Naive thymus-derived CD4-positive, alpha-beta T cell (primary cell): Measurements from ENCODE around the gene ZNF316. TPM values are rescaled to one million over a fixed set of nuclear protein-coding genes. Genes with fewer than 3 reads are reported as not detected.

Experiments
- ATAC-seq: fragments of 150-1000 bp; cut with Tn5 transposase; 2 replicates; pipeline ENCODE4 v1.10.0; 2021; ENCODE audit warnings: mild to moderate bottlenecking, moderate library complexity
- CTCF ChIA-PET: fragments of 350-600 bp; sonication (Branson Sonifier 250); formaldehyde crosslinking; loops from one replicate; lab custom pipeline; 2021; ENCODE audit warnings: antibody characterized with exemption; lab: Charles Lee
- POLR2A ChIA-PET: fragments of 350-600 bp; sonication (Branson Sonifier 250); formaldehyde crosslinking; loops from one replicate; lab custom pipeline; 2021; ENCODE audit warnings: antibody characterized with exemption, inconsistent platforms; lab: Charles Lee
- DNase-seq, 9 donors: peaks; one replicate each; pipeline versions ENCODE4 v3.0.0 to v3.0.0-alpha.2; 2020 to 2022; ENCODE audit warnings: mixed read lengths in 1 of 9
- H3K27ac ChIP-seq: one replicate; pipeline ENCODE4 v1.7.0; 2013; ENCODE audit warnings: mild to moderate bottlenecking, low read depth, low read length, moderate library complexity
- H3K27me3 ChIP-seq, 2 donors: one replicate each; pipeline ENCODE4 v1.7.0; 2013; ENCODE audit warnings: low read length in 2 of 2, mild to moderate bottlenecking in 2 of 2, moderate library complexity in 2 of 2; ENCODE audit not compliant: control insufficient read depth in 2 of 2, insufficient read depth in 2 of 2
- H3K36me3 ChIP-seq, 3 experiments: 1 replicate in 2 of 3; 2 replicates in 1 of 3; pipeline ENCODE4 v1.7.0; 2013; ENCODE audit warnings: low read length in 3 of 3, mild to moderate bottlenecking in 3 of 3, moderate library complexity in 1 of 3; ENCODE audit not compliant: insufficient read depth in 3 of 3, control insufficient read depth in 2 of 3
- H3K4me1 ChIP-seq, 2 donors: one replicate each; pipeline ENCODE4 v1.7.0; 2013; ENCODE audit warnings: low read length in 2 of 2, mild to moderate bottlenecking in 2 of 2, moderate library complexity in 1 of 2; ENCODE audit not compliant: control insufficient read depth in 2 of 2, insufficient read depth in 2 of 2
- H3K4me3 ChIP-seq: 2 replicates; pipeline ENCODE4 v1.7.0; 2013; ENCODE audit warnings: mild to moderate bottlenecking, low read length
- H3K9me3 ChIP-seq, 3 experiments: 1 replicate in 2 of 3; 2 replicates in 1 of 3; pipeline ENCODE4 v1.7.0; 2013; ENCODE audit warnings: low read length in 3 of 3; ENCODE audit not compliant: control insufficient read depth in 2 of 3
- H3K27ac Mint-ChIP-seq, 9 donors: one replicate each; pipeline ENCODE4 v1.8.0; 2020 to 2022; ENCODE audit warnings: mixed read lengths in 9 of 9, mild to moderate bottlenecking in 8 of 9, moderate library complexity in 5 of 9, inconsistent platforms in 2 of 9
- H3K27me3 Mint-ChIP-seq, 5 donors: one replicate each; pipeline ENCODE4 v1.8.0; 2021 to 2022; ENCODE audit warnings: mixed read lengths in 5 of 5, mild to moderate bottlenecking in 1 of 5
- H3K36me3 Mint-ChIP-seq, 5 donors: one replicate each; pipeline ENCODE4 v1.8.0; 2020 to 2022; ENCODE audit warnings: mixed read lengths in 5 of 5, mild to moderate bottlenecking in 3 of 5, inconsistent platforms in 1 of 5
- H3K4me1 Mint-ChIP-seq, 7 donors: one replicate each; pipeline ENCODE4 v1.8.0; 2020 to 2022; ENCODE audit warnings: mixed read lengths in 7 of 7, mild to moderate bottlenecking in 3 of 7, inconsistent platforms in 1 of 7
- H3K4me3 Mint-ChIP-seq, 10 donors: one replicate each; pipeline ENCODE4 v1.8.0; 2020 to 2022; ENCODE audit warnings: mild to moderate bottlenecking in 10 of 10, mixed read lengths in 10 of 10, moderate library complexity in 6 of 10, inconsistent platforms in 2 of 10
- H3K9me3 Mint-ChIP-seq, 11 donors: one replicate each; pipeline ENCODE4 v1.8.0; 2020 to 2022; ENCODE audit warnings: mixed read lengths in 11 of 11, mild to moderate bottlenecking in 4 of 11, inconsistent platforms in 1 of 11, moderate library complexity in 1 of 11
- intact Hi-C, 2 donors: fragments of 100-400 bp; cut with micrococcal nuclease; formaldehyde crosslinking; loops; one replicate each; pipeline ENCODE4 v1.15.1; 2023
- polyA plus RNA-seq, 2 donors: library from polyadenylated mRNA; unstranded; fragments of 300-500 nt; fragmentation: Illumina TruSeq; gene quantifications; one replicate each; pipeline ENCODE4 v1.2.3, GENCODE V29; 2021
- total RNA-seq, 6 experiments: library from RNA in 5 of 6; stranded (reverse) in 5 of 6; gene quantifications; 1 replicate in 5 of 6; 2 replicates in 1 of 6; pipeline ENCODE4 v1.2.3 and lab custom pipeline; 2021 to 2026

Gene ZNF316
- total and polyA plus RNA-seq, 7 experiments from 2014 or later, result 0.66 to 71.6 (median 51.5) TPM

DNA sequence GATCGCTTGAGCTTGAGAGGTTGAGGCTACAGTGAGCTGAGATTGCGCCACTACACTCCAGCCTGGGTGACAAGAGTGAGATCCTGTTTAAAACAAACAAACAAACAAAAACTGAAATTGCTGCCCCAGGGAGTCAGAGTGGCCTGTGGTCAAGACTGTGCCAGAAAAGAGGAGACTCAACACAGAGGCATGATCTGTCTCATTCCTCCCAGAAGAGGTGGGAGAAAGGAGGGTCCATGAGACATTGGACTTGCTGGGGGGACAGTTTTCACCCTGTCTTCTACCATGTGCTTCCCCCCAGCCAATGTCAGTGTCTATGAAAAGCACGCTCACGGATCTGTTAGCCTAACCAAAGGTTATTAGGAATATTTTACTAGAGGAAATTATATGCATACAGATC lies 18.5 kb upstream of the ZNF316 start:
- H3K9me3 Mint-ChIP-seq, result peaks cover 0 to 3% (median 0%) of the 10 kb centered on the region in 11 donors
- DNase-seq (no peak), ATAC-seq (no peak)
- no peaks in the 10 kb centered on the region for H3K9me3 ChIP-seq
- H3K27me3 Mint-ChIP-seq, result peaks cover 0 to 46% (median 0%) of the 10 kb centered on the region in 5 donors
- H3K4me3 ChIP-seq, result no peak overlapping the region
- CTCF ChIA-PET, result no interaction called here
- H3K27ac ChIP-seq, result no peak overlapping the region
- H3K27me3 ChIP-seq, result no peaks in the 10 kb centered on the region
- intact Hi-C loops, result no loop called here
- peak overlapping the region in 1 of 10 donors; percentile 29 for H3K4me3 Mint-ChIP-seq
- H3K36me3 Mint-ChIP-seq, result peaks cover 5 to 13% (median 8%) of the 10 kb centered on the region in 5 donors
- H3K27ac Mint-ChIP-seq, result peak overlapping the region in 1 of 9 donors; percentile 18
- H3K36me3 ChIP-seq, result no peaks in the 10 kb centered on the region
- POLR2A ChIA-PET, result interaction anchor here (1.2 to 1.6 kb wide), 2 partner anchors 10 to 28 kb away, joined by 3 to 4 read pairs; no protein-coding TSS in a partner anchor
- H3K4me1 Mint-ChIP-seq, result peaks cover 16 to 47% (median 36%) of the 10 kb centered on the region in 7 donors
- H3K4me1 ChIP-seq, result peaks cover 21 to 39% of the 10 kb centered on the region in 2 donors

DNA sequence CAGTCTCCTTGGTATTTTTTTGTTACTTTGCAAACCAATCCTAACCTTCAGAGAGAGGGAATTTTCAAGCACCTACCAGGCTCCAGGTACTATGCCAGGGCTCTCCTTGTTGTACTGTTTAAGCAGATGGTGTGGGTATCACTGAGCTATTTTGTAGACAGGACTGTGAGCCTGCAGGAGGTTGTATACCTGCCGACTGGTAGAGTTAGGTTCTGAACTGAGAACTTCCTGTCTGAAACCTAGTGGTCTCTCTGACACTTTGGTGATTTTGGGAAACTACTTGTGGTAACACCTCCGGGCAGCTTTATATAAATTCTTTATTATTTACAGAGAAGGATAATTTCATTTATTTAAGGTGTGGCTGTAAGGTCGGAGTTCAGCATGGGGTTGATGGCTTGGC lies 17.2 kb upstream of the ZNF316 start:
- Mint-ChIP-seq H3K9me3 (peaks cover 0 to 3% (median 0%) of the 10 kb centered on the region in 11 donors), H3K27me3 (peaks cover 0 to 33% (median 0%) of the 10 kb centered on the region in 5 donors), H3K36me3 (peaks cover 3 to 15% (median 8%) of the 10 kb centered on the region in 5 donors), H3K27ac (peak overlapping the region in 8 of 9 donors; percentile 18 to 86 (median 56)), H3K4me1 (peaks cover 26 to 48% (median 40%) of the 10 kb centered on the region in 7 donors), H3K4me3 (peak overlapping the region in 4 of 10 donors; percentile 6 to 49 (median 25))
- ATAC-seq (no peak), DNase-seq (no peak)
- Histone ChIP-seq H3K27ac (no peak overlapping the region), H3K36me3 (no peaks in the 10 kb centered on the region), H3K9me3 (no peaks in the 10 kb centered on the region), H3K27me3 (no peaks in the 10 kb centered on the region), H3K4me3 (no peak overlapping the region), H3K4me1 (peaks cover 25 to 44% of the 10 kb centered on the region in 2 donors)
- intact Hi-C loops, result no loop called here
- CTCF ChIA-PET, result no interaction called here
- POLR2A ChIA-PET, result interaction anchor here (0.6 kb wide), 1 partner anchor 61 kb away, joined by 3 read pairs; no protein-coding TSS in a partner anchor

DNA sequence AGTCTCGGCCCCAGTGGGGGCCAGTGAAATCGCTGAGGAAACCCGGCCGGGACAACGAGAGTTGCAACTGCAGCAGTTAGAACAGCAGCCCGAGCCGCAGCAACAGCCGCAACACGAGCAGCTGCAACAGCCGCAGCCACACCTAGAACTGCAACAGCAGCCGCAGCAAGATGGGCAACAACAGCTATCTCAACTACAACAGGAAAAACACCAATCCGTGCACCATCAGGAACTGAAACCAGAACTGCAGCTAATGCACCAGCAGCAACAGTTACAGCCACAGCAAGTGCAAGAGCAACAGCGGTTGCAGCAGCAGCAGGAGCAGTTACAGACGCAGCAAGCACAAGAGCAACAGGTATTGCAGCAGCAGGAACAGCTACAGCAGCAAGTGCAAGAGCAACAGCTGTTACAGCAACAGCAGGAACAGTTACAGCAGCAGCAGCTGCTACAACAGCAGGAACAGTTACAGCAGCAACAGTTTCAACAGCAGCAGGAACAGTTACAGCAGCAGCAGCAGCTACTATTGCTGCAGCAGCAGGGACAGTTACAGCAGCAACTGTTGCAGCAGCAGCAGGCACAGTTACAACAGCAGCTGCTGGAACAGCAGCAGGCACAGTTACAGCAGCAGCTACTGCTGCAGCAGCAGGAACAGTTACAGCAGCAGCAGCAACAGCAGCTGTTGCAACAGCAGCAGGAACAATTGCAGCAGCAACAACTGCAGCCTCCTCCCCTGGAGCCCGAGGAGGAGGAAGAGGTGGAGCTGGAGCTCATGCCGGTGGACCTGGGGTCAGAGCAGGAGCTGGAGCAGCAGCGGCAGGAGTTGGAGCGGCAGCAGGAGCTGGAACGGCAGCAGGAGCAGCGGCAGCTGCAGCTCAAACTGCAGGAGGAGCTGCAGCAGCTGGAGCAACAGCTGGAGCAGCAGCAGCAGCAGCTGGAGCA lies 15.7 kb upstream of the ZNF316 start:
- POLR2A ChIA-PET, result interaction anchor here (1.5 kb wide), 1 partner anchor 15 kb away, joined by 5 read pairs; no protein-coding TSS in a partner anchor
- Histone ChIP-seq H3K27ac (no peak overlapping the region), H3K36me3 (no peaks in the 10 kb centered on the region), H3K27me3 (no peaks in the 10 kb centered on the region), H3K4me3 (peak overlapping the region; percentile 18), H3K9me3 (no peaks in the 10 kb centered on the region), H3K4me1 (peaks cover 25 to 43% of the 10 kb centered on the region in 2 donors)
- Mint-ChIP-seq H3K27me3 (peaks cover 0 to 28% (median 0%) of the 10 kb centered on the region in 5 donors), H3K9me3 (peaks cover 0 to 3% (median 0%) of the 10 kb centered on the region in 11 donors), H3K4me1 (peaks cover 25 to 52% (median 40%) of the 10 kb centered on the region in 7 donors), H3K4me3 (peak overlapping the region in 8 of 10 donors; percentile 13 to 61 (median 36)), H3K36me3 (peaks cover 3 to 15% (median 8%) of the 10 kb centered on the region in 5 donors), H3K27ac (peak overlapping the region; percentile 26 to 86 (median 48))
- ATAC-seq (no peak), DNase-seq (no peak)
- CTCF ChIA-PET, result interaction anchor here (0.6 kb wide), 1 partner anchor 493 kb away, joined by 3 read pairs; no protein-coding TSS in a partner anchor
- intact Hi-C loops, result no loop called here

DNA sequence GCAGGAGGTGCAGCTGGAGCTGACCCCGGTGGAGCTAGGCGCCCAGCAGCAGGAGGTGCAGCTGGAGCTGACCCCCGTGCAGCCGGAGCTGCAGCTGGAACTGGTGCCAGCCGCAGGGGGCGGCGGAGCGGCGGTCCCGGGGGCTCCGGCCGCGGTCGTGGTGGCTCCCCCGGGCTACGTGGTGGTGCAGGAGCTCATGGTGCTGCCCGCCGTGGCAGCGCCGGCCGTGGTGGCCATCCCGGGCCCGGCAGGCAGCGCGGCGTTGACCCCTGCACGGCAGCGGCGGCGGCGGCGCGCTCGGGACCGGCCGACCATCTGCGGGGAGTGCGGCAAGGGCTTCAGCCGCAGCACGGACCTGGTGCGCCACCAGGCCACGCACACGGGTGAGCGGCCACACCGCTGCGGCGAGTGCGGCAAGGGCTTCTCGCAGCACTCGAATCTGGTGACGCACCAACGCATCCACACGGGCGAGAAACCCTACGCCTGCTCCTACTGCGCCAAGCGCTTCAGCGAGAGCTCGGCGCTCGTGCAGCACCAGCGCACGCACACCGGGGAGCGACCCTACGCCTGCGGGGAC lies 14.9 kb upstream of the ZNF316 start:
- H3K27ac Mint-ChIP-seq, result peak overlapping the region in 1 of 9 donors; percentile 46
- CTCF ChIA-PET, result no interaction called here
- peaks cover 3 to 15% (median 8%) of the 10 kb centered on the region in 5 donors for H3K36me3 Mint-ChIP-seq
- peaks cover 25 to 50% (median 40%) of the 10 kb centered on the region in 7 donors for H3K4me1 Mint-ChIP-seq
- H3K27ac ChIP-seq, result no peak overlapping the region
- no peaks in the 10 kb centered on the region for H3K27me3 ChIP-seq
- POLR2A ChIA-PET, result interaction anchor here (1.5 kb wide), 1 partner anchor 14 kb away, joined by 5 read pairs; no protein-coding TSS in a partner anchor
- DNase-seq (no peak), ATAC-seq (no peak)
- no peaks in the 10 kb centered on the region for H3K36me3 ChIP-seq
- H3K27me3 Mint-ChIP-seq, result peaks cover 0 to 23% (median 0%) of the 10 kb centered on the region in 5 donors
- H3K4me3 ChIP-seq, result no peak overlapping the region
- H3K4me3 Mint-ChIP-seq, result no peak overlapping the region
- intact Hi-C loops, result no loop called here
- peaks cover 0 to 3% (median 0%) of the 10 kb centered on the region in 11 donors for H3K9me3 Mint-ChIP-seq
- no peaks in the 10 kb centered on the region for H3K9me3 ChIP-seq
- peaks cover 25 to 43% of the 10 kb centered on the region in 2 donors for H3K4me1 ChIP-seq

DNA sequence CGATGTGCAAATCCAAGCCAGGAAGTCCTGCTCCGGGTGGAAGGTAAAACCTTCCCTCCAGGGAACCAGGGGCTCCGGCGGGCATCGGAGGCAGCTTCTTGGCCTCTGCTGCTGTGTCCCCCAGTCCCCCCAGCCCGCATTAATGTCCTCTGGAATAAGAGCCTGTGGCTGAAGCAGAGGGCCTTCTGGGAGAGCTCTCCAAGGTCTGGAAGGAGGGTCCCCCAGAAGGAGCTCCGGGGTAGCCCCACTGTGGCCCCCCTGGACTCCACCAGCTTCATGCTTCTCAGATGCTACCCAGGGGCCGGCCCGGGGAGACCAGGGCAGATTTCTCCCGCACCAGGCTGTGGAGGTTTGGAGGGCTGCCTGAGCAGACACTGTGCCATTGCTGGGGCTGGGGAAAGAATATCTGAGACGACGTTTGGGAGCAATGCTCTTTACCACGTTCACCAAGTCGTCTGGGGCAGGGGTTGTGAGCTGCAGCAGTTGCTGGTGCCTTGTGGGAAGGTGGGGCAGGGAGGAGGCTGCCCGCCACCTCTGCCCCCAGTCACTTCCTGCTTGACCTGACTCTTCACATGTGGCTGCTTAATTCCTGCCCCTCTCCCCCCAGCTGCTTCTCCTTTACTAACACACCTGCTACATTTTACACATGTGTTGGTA lies 13.4 kb upstream of the ZNF316 start:
- ATAC-seq (peak; percentile 70), DNase-seq (peak in 1 of 9 donors; percentile 21)
- Mint-ChIP-seq H3K36me3 (peaks cover 3 to 15% (median 8%) of the 10 kb centered on the region in 5 donors), H3K4me1 (peaks cover 25 to 45% (median 39%) of the 10 kb centered on the region in 7 donors), H3K4me3 (peak overlapping the region; percentile 39 to 85 (median 72)), H3K27me3 (peaks cover 0 to 12% (median 0%) of the 10 kb centered on the region in 5 donors), H3K9me3 (peaks cover 0 to 3% (median 0%) of the 10 kb centered on the region in 11 donors), H3K27ac (peak overlapping the region; percentile 65 to 92 (median 88))
- ChIA-PET POLR2A (no interaction called here), CTCF (interaction anchor here (0.8 kb wide), 1 partner anchor 24 kb away, joined by 3 read pairs; no protein-coding TSS in a partner anchor)
- H3K27ac ChIP-seq, result peak overlapping the region; percentile 57
- peak overlapping the region; percentile 21 for H3K4me3 ChIP-seq
- peaks cover 25 to 43% of the 10 kb centered on the region in 2 donors for H3K4me1 ChIP-seq
- intact Hi-C loops, result no loop called here
- no peaks in the 10 kb centered on the region for H3K9me3 ChIP-seq
- H3K27me3 ChIP-seq, result no peaks in the 10 kb centered on the region
- no peaks in the 10 kb centered on the region for H3K36me3 ChIP-seq
